H9 (cell line): ENCODE data around the gene CYP2W1. TPM values are rescaled to one million over a fixed set of nuclear protein-coding genes. Genes with fewer than 3 reads are reported as not detected.

Experiments
- DNase-seq: peaks from one replicate; pipeline ENCODE4 v3.0.0-alpha.2; 2017
- H2AFZ ChIP-seq: one replicate; pipeline ENCODE4 v1.6.1; 2013; ENCODE audit warnings: mild to moderate bottlenecking, low read length, control low read depth, moderate library complexity
- H2AK5ac ChIP-seq: 2 replicates; pipeline ENCODE4 v1.6.1; 2013; ENCODE audit warnings: low read length, control low read depth, mixed read lengths; ENCODE audit not compliant: insufficient read length
- H2BK120ac ChIP-seq: one replicate; pipeline ENCODE4 v1.6.1; 2013; ENCODE audit warnings: low read depth, mild to moderate bottlenecking, low read length, control low read depth, inconsistent platforms; ENCODE audit not compliant: poor library complexity, severe bottlenecking
- H2BK12ac ChIP-seq: 2 replicates; pipeline ENCODE4 v1.6.1; 2013; ENCODE audit warnings: low read length, control low read depth, mixed read lengths, low read depth; ENCODE audit not compliant: insufficient read length
- H2BK15ac ChIP-seq: 2 replicates; pipeline ENCODE4 v1.6.1; 2013; ENCODE audit warnings: low read depth, low read length, control low read depth
- H2BK20ac ChIP-seq: one replicate; pipeline ENCODE4 v1.6.1; 2013; ENCODE audit warnings: low read depth, mild to moderate bottlenecking, low read length, control low read depth, inconsistent platforms; ENCODE audit not compliant: poor library complexity, severe bottlenecking
- H2BK5ac ChIP-seq: 2 replicates; pipeline ENCODE4 v1.6.1; 2013; ENCODE audit warnings: low read length, control low read depth, mixed read lengths; ENCODE audit not compliant: insufficient read length
- H3K14ac ChIP-seq: 2 replicates; pipeline ENCODE4 v1.6.1; 2013; ENCODE audit warnings: low read length, control low read depth; ENCODE audit not compliant: insufficient read depth
- H3K18ac ChIP-seq: 2 replicates; pipeline ENCODE4 v1.6.1; 2013; ENCODE audit warnings: low read depth, mild to moderate bottlenecking, mixed read lengths, low read length, control low read depth; ENCODE audit not compliant: insufficient read length
- H3K23ac ChIP-seq: 2 replicates; pipeline ENCODE4 v1.6.1; 2013; ENCODE audit warnings: low read length, control low read depth, mixed read lengths, low read depth; ENCODE audit not compliant: insufficient read length
- H3K23me2 ChIP-seq: 2 replicates; pipeline ENCODE4 v1.6.1; 2013; ENCODE audit warnings: low read depth, mild to moderate bottlenecking, mixed read lengths, low read length, control low read depth; ENCODE audit not compliant: insufficient read length, poor library complexity, severe bottlenecking
- H3K27ac ChIP-seq: 2 replicates; pipeline ENCODE4 v1.5.1; 2013; ENCODE audit warnings: low read length, control low read depth, mixed read lengths, low read depth; ENCODE audit not compliant: insufficient read length
- H3K27me3 ChIP-seq: 2 replicates; pipeline ENCODE4 v1.6.1; 2013; ENCODE audit warnings: low read length, control low read depth, inconsistent platforms; ENCODE audit not compliant: insufficient read depth
- H3K4ac ChIP-seq: 2 replicates; pipeline ENCODE4 v1.6.1; 2013; ENCODE audit warnings: low read depth, mild to moderate bottlenecking, control low read depth, inconsistent platforms, low read length, moderate library complexity
- H3K4me1 ChIP-seq: 2 replicates; pipeline ENCODE4 v1.6.1; 2013; ENCODE audit warnings: low read length, control low read depth, inconsistent platforms; ENCODE audit not compliant: insufficient read depth
- H3K4me2 ChIP-seq: 2 replicates; pipeline ENCODE4 v1.6.1; 2013; ENCODE audit warnings: low read length, control low read depth, mixed read lengths; ENCODE audit not compliant: insufficient read length, insufficient read depth
- H3K56ac ChIP-seq: 2 replicates; pipeline ENCODE4 v1.6.1; 2013; ENCODE audit warnings: low read depth, mild to moderate bottlenecking, mixed read lengths, low read length, control low read depth; ENCODE audit not compliant: insufficient read length
- H3K79me1 ChIP-seq: 2 replicates; pipeline ENCODE4 v1.6.1; 2013; ENCODE audit warnings: low read depth, mild to moderate bottlenecking, moderate library complexity, low read length, control low read depth, inconsistent platforms; ENCODE audit not compliant: insufficient read depth, poor library complexity, severe bottlenecking
- H3K79me2 ChIP-seq: 2 replicates; pipeline ENCODE4 v1.6.1; 2013; ENCODE audit warnings: low read length, control low read depth, inconsistent platforms; ENCODE audit not compliant: insufficient read depth
- H3K9ac ChIP-seq: 2 replicates; pipeline ENCODE4 v1.6.1; 2013; ENCODE audit warnings: low read length, control low read depth, mixed read lengths; ENCODE audit not compliant: insufficient read length; ENCODE audit errors: extremely low read depth
- H3K9me3 ChIP-seq: one replicate; pipeline ENCODE4 v1.6.1; 2013; ENCODE audit warnings: low read depth, low read length, inconsistent platforms; ENCODE audit not compliant: control insufficient read depth
- H3T11ph ChIP-seq: one replicate; pipeline ENCODE4 v1.6.1; 2013; ENCODE audit warnings: mild to moderate bottlenecking, low read length, control low read depth, inconsistent platforms
- H4K20me1 ChIP-seq: one replicate; pipeline ENCODE4 v1.6.1; 2013; ENCODE audit not compliant: control insufficient read depth, insufficient read length, insufficient read depth
- H4K5ac ChIP-seq: 2 replicates; pipeline ENCODE4 v1.6.1; 2013; ENCODE audit warnings: low read depth, mild to moderate bottlenecking, mixed read lengths, low read length, control low read depth; ENCODE audit not compliant: insufficient read length
- H4K8ac ChIP-seq: replicated peaks from 2 replicates; pipeline ENCODE4 v1.6.1; 2013; ENCODE audit warnings: low read length, control low read depth, mixed read lengths, low read depth; ENCODE audit not compliant: insufficient read length
- H4K91ac ChIP-seq: 2 replicates; pipeline ENCODE4 v1.6.1; 2013; ENCODE audit warnings: low read depth, mild to moderate bottlenecking, moderate library complexity, mixed read lengths, low read length, control low read depth; ENCODE audit not compliant: insufficient read length
- H3K27ac Mint-ChIP-seq, 3 experiments: 2 replicates in 2 of 3; 3 replicates in 1 of 3; pipeline ENCODE4 v1.8.0; 2020 to 2021; ENCODE audit warnings: mixed read lengths in 3 of 3, mild to moderate bottlenecking in 1 of 3, moderate library complexity in 1 of 3
- H3K27me3 Mint-ChIP-seq: 2 replicates; pipeline ENCODE4 v1.8.0; 2021; ENCODE audit warnings: low read depth, mild to moderate bottlenecking, moderate library complexity, mixed read lengths
- H3K36me3 Mint-ChIP-seq, 3 experiments: 2 replicates in 2 of 3; 3 replicates in 1 of 3; pipeline ENCODE4 v1.8.0; 2020 to 2021; ENCODE audit warnings: low read depth in 3 of 3, mixed read lengths in 3 of 3; ENCODE audit not compliant: insufficient read depth in 1 of 3
- H3K4me1 Mint-ChIP-seq, 2 experiments: 2 replicates each; pipeline ENCODE4 v1.8.0; 2020; ENCODE audit warnings: mixed read lengths in 2 of 2
- H3K4me3 Mint-ChIP-seq, 2 experiments: 2 replicates in 1 of 2; 3 replicates in 1 of 2; pipeline ENCODE4 v1.8.0; 2020 to 2021; ENCODE audit warnings: mild to moderate bottlenecking in 2 of 2, mixed read lengths in 2 of 2, moderate library complexity in 1 of 2
- H3K9me3 Mint-ChIP-seq, 2 experiments: 2 replicates in 1 of 2; 3 replicates in 1 of 2; pipeline ENCODE4 v1.8.0; 2020; ENCODE audit warnings: mild to moderate bottlenecking in 2 of 2, mixed read lengths in 2 of 2, moderate library complexity in 1 of 2
- CTCF ChIP-seq: fragments of 200-600 bp; sonication (generic); conservative IDR thresholded peaks from 3 replicates; pipeline ENCODE4 v1.8.0; 2021; ENCODE audit warnings: antibody characterized with exemption, mild to moderate bottlenecking
- WGBS: extraction: QIAGEN DNeasy Blood & Tissue Kit; methylation state at CpG from one replicate; pipeline ENCODE4 v1.1.7; 2013; ENCODE audit warnings: missing lambda C conversion rate, low lambda C conversion rate, mixed read lengths; ENCODE audit not compliant: insufficient read length; ENCODE audit errors: extremely low coverage; 5-methylcytosine and 5-hydroxymethylcytosine counted together
- total RNA-seq: library from RNA; stranded (reverse); gene quantifications from 2 replicates; pipeline ENCODE4 v1.2.1, GENCODE V29; 2021

CYP2W1 gene
- total RNA-seq, 1 experiment from 2014 or later = not detected

DNA sequence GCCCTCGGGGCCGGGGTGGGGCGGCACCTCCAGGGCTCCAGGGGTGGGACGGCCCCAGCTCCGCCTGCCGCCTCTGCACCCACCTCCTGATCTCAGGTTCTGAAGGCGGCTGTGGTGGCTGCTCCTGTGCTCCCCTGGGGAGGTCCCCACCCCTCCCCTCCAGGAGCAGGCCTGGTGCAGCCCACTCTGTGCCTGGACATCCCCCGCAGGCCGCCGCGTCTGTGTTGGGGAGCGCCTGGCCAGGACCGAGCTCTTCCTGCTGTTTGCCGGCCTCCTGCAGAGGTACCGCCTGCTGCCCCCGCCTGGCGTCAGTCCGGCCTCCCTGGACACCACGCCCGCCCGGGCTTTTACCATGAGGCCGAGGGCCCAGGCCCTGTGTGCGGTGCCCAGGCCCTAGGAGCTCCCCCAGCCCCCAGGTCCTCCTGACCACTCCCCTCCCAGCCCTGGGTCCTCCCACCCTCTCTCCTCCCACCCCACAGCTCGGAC is 5.5 kb downstream of the CYP2W1 start:
- H3K36me3 Mint-ChIP-seq = no peaks in the 10 kb centered on the region
- Histone ChIP-seq H3K4ac (no peak overlapping the region), H2BK15ac (no peak overlapping the region), H3K9ac (no peak overlapping the region), H3K79me2 (no peaks in the 10 kb centered on the region), H2BK5ac (no peak overlapping the region), H2BK12ac (no peak overlapping the region), H3K9me3 (no peaks in the 10 kb centered on the region), H3K79me1 (no peaks in the 10 kb centered on the region), H4K91ac (no peak overlapping the region), H3K4me1 (no peaks in the 10 kb centered on the region), H3T11ph (no peak overlapping the region), H3K4me2 (no peak overlapping the region), H3K27me3 (no peaks in the 10 kb centered on the region), H3K56ac (no peak overlapping the region), H2AFZ (no peak overlapping the region), H3K14ac (no peak overlapping the region), H2BK20ac (no peak overlapping the region), H3K23ac (no peak overlapping the region), H4K8ac (no peak overlapping the region), H2BK120ac (no peak overlapping the region), H4K5ac (no peak overlapping the region), H3K18ac (no peak overlapping the region), H3K23me2 (no peaks in the 10 kb centered on the region), H4K20me1 (no peaks in the 10 kb centered on the region), H3K27ac (no peak overlapping the region), H2AK5ac (no peak overlapping the region)
- no CpG with 5 or more reads among the region's 24 CpGs for WGBS
- TF ChIP-seq CTCF = no peak
- H3K4me1 Mint-ChIP-seq = no peaks in the 10 kb centered on the region; a peak in 2 of 4 replicates
- no peak for DNase-seq
- H3K27ac Mint-ChIP-seq = no peak overlapping the region
- H3K4me3 Mint-ChIP-seq = no peak overlapping the region
- peaks cover 3% of the 10 kb centered on the region; the same call in 1 of the 2 replicates for H3K27me3 Mint-ChIP-seq
- no peaks in the 10 kb centered on the region for H3K9me3 Mint-ChIP-seq
